Tibial artery (tissue), 4 donors: ENCODE results near the gene FRMD4A.

Experiments used
- DNase-seq, 2 donors: peaks; one replicate each; pipeline ENCODE4 v3.0.0-alpha.2; 2019
- H3K27ac ChIP-seq, 2 donors: fragments of 200-600 bp; sonication (generic) in 1 of 2; 1 replicate in 1 of 2; 2 replicates in 1 of 2; pipeline ENCODE4 v1.5.1; 2018 to 2019; ENCODE audit warnings: mild to moderate bottlenecking in 1 of 2
- H3K27me3 ChIP-seq, 2 donors: fragments of 200-600 bp; sonication (generic) in 1 of 2; one replicate each; pipeline versions ENCODE4 v1.5.1 to v1.6.0; 2016 to 2019
- H3K36me3 ChIP-seq, 3 donors: fragments of 200-600 bp; sonication (generic) in 2 of 3; one replicate each; pipeline ENCODE4 v1.5.1; 2016 to 2019; ENCODE audit warnings: mild to moderate bottlenecking in 2 of 3
- H3K4me1 ChIP-seq, 4 donors: fragments of 200-600 bp; sonication (generic) in 2 of 4; 1 replicate in 3 of 4; 2 replicates in 1 of 4; pipeline ENCODE4 v1.5.1; 2016 to 2019
- H3K4me3 ChIP-seq, 2 donors: fragments of 200-600 bp; sonication (generic) in 1 of 2; 1 replicate in 1 of 2; 2 replicates in 1 of 2; pipeline ENCODE4 v1.5.1; 2018 to 2019; ENCODE audit warnings: mild to moderate bottlenecking in 2 of 2
- H3K9me3 ChIP-seq, 3 donors: fragments of 200-600 bp; sonication (generic) in 1 of 3; one replicate each; pipeline ENCODE4 v1.5.1; 2016 to 2019
- CTCF ChIP-seq, 2 experiments: fragments of 200-600 bp in 1 of 2; fragments of 450-650 bp in 1 of 2; IDR thresholded peaks; one replicate each; pipeline ENCODE4 v1.5.1; 2017 to 2019; ENCODE audit warnings: antibody characterized with exemption in 2 of 2, mild to moderate bottlenecking in 1 of 2, moderate library complexity in 1 of 2
- intact Hi-C: fragments of 100-400 bp; cut with DNase I; formaldehyde crosslinking; loops from one replicate; pipeline ENCODE4 v1.15.0; 2023; ENCODE audit warnings: low total_unique reads

The FRMD4A gene

GRCh38 chr10:13715100-13715499, 615.6 kb downstream of the FRMD4A start:
- Histone ChIP-seq H3K36me3 (no peaks in the 10 kb centered on the region), H3K9me3 (no peaks in the 10 kb centered on the region), H3K27ac (no peak overlapping the region), H3K27me3 (no peaks in the 10 kb centered on the region), H3K4me3 (no peak overlapping the region), H3K4me1 (peaks cover 0 to 56% (median 23%) of the 10 kb centered on the region in 4 donors)
- DNase-seq = no peak
- TF ChIP-seq CTCF (IDR thresholded peaks at IDR 0.05) = no peak
- intact Hi-C loops = no loop called here

GRCh38 chr10:13712837-13713581, 617.7 kb downstream of the FRMD4A start:
- DNase-seq = peak; percentile 81 to 86
- intact Hi-C loops = no loop called here

GRCh38 chr10:13712476-13712836, 618.3 kb downstream of the FRMD4A start:
- peaks cover 0 to 43% (median 24%) of the 10 kb centered on the region in 4 donors for H3K4me1 ChIP-seq
- TF ChIP-seq CTCF (IDR thresholded peaks at IDR 0.05) = no peak
- intact Hi-C loops = no loop called here
- no peaks in the 10 kb centered on the region for H3K36me3 ChIP-seq
- peak overlapping the region in 1 of 2 donors; percentile 42 for H3K27ac ChIP-seq
- no peak for DNase-seq
- no peak overlapping the region for H3K4me3 ChIP-seq
- H3K9me3 ChIP-seq = no peaks in the 10 kb centered on the region
- no peaks in the 10 kb centered on the region for H3K27me3 ChIP-seq

More at GRCh38 chr10:13712837-13713581, 617.7 kb downstream of the FRMD4A start:
- Histone ChIP-seq H3K27me3 (no peaks in the 10 kb centered on the region), H3K4me3 (no peak overlapping the region), H3K36me3 (no peaks in the 10 kb centered on the region), H3K9me3 (no peaks in the 10 kb centered on the region), H3K27ac (peak overlapping the region in 1 of 2 donors; percentile 42), H3K4me1 (peaks cover 0 to 43% (median 21%) of the 10 kb centered on the region in 4 donors)
- TF ChIP-seq CTCF (IDR thresholded peaks at IDR 0.05) = no peak

GRCh38 chr10:13711291-13711690, 619.4 kb downstream of the FRMD4A start:
- Histone ChIP-seq H3K4me1 (peaks cover 0 to 41% (median 30%) of the 10 kb centered on the region in 4 donors), H3K9me3 (no peaks in the 10 kb centered on the region), H3K27me3 (no peaks in the 10 kb centered on the region), H3K36me3 (no peaks in the 10 kb centered on the region), H3K27ac (no peak overlapping the region), H3K4me3 (no peak overlapping the region)
- intact Hi-C loops = no loop called here
- no peak for DNase-seq
- TF ChIP-seq CTCF (IDR thresholded peaks at IDR 0.05) = no peak

GRCh38 chr10:13709931-13710650, 620.6 kb downstream of the FRMD4A start:
- peaks cover 0 to 41% (median 28%) of the 10 kb centered on the region in 4 donors for H3K4me1 ChIP-seq
- intact Hi-C loops = no loop called here
- H3K36me3 ChIP-seq = peaks cover 0 to 4% (median 0%) of the 10 kb centered on the region in 3 donors
- no peak for TF ChIP-seq CTCF (IDR thresholded peaks at IDR 0.05)
- no peak overlapping the region for H3K4me3 ChIP-seq
- H3K9me3 ChIP-seq = no peaks in the 10 kb centered on the region
- DNase-seq = no peak
- no peaks in the 10 kb centered on the region for H3K27me3 ChIP-seq
- H3K27ac ChIP-seq = no peak overlapping the region
